Activated CD8-positive, alpha-beta memory T cell treated with anti-CD3 and anti-CD28 coated beads, Interleukin-2, amount 50 U/mL, for 24 hours (primary cell): Measurements from ENCODE around the gene TTBK1.
"Not testable (repeated sequence)": the region's sequence is repeated elsewhere in the genome, so short reads cannot be mapped to it uniquely, and the experiment has no call there.

Experiments used
- DNase-seq: peaks from one replicate; pipeline ENCODE4 v3.0.0-alpha.2; 2020; ENCODE audit errors: extremely low read depth

TTBK1 gene

GRCh38 chr6:43287717-43288679 lies 44.7 kb downstream of the TTBK1 start:
- DNase-seq, result no peak

- DNase-seq, result no peak
These were observed 47.1 kb downstream of the TTBK1 start for GRCh38 chr6:43290339-43290904.

DNA sequence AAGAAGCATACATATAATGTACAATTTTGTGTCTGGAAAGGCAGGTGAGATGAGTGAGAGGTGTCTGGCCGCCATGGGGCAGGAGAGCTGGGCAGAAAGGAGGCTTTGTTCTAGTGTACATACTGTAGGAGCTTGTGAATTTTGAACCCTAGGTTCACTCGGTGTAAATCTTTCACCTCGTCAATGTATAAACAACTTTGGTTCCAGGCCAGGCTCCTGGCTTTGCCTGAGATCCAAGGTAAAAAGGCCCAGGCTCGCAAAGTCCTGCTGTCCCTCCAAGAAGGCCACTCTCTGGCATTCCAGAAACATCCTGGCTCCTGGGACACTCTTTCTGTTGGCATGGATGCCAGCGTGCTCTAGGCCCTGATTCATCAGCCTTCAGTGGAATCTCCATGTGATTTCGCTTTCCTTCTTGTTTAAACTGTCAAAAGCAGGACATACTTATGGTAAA lies 47.6 kb downstream of the TTBK1 start:
- no peak for DNase-seq

- no peak for DNase-seq
These were observed 48.4 kb downstream of the TTBK1 start for GRCh38 chr6:43291708-43292107.

- no peak for DNase-seq
These were observed 49.1 kb downstream of the TTBK1 start for GRCh38 chr6:43292341-43292740.

- no peak for DNase-seq
These were observed 49.6 kb downstream of the TTBK1 start for GRCh38 chr6:43292763-43293318.

DNA sequence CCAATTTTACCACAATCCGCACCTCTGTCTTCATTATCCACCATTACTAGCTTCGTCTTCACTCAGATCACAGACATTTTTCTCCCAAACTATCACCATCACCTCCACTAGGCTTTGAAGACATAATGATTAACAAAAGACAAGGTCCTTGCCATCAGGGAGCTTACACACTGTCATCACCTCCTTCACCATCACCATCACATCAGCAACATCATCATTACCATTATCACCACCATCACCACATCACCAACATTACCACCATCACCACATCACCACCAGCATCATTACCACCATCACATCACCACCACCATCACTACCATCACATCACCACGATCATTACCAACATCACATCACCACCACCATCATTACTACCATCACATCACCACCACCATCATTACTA lies 50.4 kb downstream of the TTBK1 start:
- DNase-seq, result no peak

DNA sequence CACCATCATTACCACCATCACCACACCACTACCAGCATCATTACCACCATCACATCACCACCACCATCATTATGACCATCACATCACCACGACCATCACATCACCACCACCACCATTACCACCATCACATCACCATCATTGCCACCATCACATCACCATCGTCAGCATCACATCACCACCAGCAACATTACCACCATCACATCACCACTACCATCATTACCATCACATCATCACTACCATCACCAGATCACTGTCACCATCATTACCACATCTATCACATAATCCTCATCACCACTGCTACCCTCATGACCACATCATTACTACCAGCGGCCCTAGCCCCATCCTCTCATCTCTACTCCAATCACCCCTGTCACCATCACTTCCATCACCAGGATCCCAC lies 51.3 kb downstream of the TTBK1 start:
- no peak for DNase-seq

- DNase-seq, result no peak
These were observed 52.2 kb downstream of the TTBK1 start for GRCh38 chr6:43295456-43295855.

DNA sequence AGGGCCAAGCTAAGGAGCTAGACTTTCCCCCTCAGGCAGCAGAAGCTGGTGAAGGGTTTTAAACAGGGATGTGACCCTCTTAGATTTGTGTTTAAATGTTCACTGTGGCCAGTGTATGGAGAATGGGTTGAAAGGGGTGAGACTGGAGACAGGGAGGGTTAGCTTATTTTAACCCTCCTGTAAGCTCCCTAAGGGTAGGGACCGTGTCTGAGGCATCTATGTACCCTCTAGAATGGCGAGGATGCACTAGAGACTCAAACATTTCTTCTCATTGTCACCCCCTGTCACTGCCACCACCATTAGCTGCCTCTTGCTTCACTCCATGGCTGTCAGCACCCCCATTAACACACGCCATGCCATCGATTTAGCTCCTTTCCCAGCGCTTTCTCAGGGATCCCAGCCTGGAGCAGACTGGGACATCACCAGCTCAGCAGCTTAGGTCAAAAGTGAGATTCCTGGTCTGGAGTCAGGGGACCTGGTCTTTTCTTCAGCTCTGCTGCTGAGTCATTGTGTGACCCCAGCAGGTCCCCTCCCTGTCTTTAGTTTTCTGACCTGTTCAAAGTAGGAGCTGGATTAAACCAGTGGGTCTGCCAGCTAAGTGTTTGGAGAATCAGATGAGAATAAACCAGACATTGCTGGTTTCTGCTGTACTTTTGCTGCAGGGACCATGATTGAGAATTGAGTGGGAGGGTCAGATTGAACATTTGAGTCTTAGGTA lies 53.7 kb downstream of the TTBK1 start:
- DNase-seq, result no peak

- no peak for DNase-seq
These were observed 54.6 kb downstream of the TTBK1 start, which contains the start of gene SLC22A7 for GRCh38 chr6:43297644-43298564. SLC22A7 (plus strand) TSS chr6:43298260; CDS start chr6:43298359, 99 bp downstream.

GRCh38 chr6:43298565-43299337 lies 55.5 kb downstream of the TTBK1 start:
- DNase-seq, result no peak

DNA sequence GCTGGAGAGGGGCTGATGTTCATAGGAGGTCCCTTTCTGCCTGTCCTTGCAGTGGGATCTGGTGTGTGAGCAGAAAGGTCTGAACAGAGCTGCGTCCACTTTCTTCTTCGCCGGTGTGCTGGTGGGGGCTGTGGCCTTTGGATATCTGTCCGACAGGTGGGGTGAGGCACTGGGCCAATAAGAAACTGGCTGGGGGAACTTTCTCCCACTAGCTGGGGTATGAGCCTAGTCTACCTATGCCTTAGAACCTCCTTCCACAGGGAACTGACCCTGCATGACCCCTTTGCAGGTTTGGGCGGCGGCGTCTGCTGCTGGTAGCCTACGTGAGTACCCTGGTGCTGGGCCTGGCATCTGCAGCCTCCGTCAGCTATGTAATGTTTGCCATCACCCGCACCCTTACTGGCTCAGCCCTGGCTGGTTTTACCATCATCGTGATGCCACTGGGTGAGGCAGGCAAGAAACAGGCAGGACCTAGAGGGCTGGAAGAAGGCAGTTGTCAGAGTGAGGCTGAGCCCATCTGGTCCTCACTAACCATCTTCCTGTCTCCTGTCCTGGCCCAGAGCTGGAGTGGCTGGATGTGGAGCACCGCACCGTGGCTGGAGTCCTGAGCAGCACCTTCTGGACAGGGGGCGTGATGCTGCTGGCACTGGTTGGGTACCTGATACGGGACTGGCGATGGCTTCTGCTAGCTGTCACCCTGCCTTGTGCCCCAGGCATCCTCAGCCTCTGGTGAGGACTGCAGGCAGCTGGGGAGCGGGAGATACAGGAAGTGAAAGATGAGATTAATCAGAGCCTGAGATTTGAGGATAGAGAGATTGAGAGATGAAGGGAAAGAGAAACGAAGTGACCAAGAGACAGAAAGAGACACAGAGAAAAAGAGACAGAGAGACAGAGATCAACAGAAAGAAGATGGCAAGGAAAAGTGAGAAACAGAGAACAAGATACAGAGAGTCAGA lies 56.3 kb downstream of the TTBK1 start:
- DNase-seq, result no peak

DNA sequence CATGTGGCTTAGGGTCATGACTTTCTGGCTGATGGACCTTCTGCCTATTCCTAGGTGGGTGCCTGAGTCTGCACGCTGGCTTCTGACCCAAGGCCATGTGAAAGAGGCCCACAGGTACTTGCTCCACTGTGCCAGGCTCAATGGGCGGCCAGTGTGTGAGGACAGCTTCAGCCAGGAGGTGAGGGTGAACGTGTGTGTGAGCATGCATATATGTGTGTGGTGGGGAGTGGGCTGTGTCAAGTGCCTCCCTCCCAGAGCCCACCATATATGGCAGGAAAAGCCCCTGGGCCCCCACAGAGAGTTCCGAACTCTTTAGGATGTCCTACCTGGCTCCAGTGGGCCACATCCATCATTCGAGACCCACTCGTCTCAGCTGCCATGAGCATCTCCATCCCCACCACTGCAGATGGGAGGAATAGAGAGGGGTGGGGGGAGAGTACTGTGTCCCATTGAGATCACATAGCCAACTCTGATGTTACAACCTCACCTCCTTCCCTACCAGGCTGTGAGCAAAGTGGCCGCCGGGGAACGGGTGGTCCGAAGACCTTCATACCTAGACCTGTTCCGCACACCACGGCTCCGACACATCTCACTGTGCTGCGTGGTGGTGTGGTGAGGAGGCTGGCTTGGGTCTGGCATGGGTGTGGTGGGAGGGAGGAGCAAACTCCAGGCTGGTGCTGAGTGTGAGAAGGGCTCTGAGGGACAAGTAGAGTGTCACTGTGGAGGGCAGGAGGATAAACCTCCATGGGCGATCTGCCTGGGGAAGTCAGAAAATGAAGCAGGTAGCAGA lies 58.0 kb downstream of the TTBK1 start:
- no peak for DNase-seq

DNA sequence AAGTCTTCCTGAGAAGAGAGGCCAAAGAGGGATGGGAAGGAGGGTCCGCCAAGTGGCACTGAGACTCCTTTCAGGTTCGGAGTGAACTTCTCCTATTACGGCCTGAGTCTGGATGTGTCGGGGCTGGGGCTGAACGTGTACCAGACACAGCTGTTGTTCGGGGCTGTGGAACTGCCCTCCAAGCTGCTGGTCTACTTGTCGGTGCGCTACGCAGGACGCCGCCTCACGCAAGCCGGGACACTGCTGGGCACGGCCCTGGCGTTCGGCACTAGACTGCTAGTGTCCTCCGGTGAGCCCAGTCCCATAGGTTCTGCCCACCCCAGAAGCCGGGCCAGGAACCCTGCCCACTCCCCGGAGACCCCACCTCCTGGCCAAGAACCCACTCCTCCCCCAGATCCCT lies 58.8 kb downstream of the TTBK1 start:
- DNase-seq, result no peak

DNA sequence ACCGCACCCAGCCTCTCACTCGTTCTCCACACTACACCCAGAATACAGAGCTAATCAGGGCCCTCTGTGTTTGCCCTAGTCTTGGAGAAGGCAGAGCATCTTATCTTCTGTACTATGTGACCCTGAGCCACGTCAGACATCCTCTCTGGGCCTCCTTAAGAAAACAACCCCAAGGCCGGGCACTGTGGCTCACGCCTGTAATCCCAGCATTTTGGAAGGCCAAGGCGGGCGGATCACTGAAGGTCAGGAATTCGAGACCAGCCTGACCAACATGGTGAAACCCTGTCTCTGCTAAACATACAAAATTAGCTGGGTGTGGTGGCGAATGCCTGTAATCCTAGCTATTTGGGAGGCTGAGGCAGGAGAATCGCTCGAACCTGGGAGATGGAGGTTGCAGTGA lies 59.7 kb downstream of the TTBK1 start:
- DNase-seq, result not testable (repeated sequence)

DNA sequence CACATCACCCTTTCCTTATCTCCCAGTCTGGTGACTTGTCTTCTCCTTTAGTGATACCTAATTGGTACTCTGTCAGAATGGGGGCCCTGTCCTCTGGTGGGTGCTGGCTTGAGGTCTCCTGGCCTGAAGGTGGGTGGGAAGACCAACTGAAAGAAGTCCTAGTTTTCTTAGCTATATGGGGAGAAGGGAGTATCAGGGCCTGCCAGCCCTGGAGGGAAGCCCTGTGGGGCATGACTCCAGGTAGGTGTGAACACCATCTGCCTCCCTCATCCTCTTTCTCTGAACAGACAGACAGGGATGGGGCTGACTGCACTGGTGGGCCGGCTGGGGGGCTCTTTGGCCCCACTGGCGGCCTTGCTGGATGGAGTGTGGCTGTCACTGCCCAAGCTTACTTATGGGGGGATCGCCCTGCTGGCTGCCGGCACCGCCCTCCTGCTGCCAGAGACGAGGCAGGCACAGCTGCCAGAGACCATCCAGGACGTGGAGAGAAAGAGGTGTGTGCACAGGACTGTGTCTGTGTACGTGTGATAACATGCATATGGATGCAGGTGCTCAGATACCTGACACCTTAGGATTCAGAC lies 60.6 kb downstream of the TTBK1 start:
- no peak for DNase-seq

- no peak for DNase-seq
These were observed 61.1 kb downstream of the TTBK1 start for GRCh38 chr6:43304361-43304760.
